Measurements from ENCODE around the gene KDM7A.

- TF ChIP-seq, protein P1, sequence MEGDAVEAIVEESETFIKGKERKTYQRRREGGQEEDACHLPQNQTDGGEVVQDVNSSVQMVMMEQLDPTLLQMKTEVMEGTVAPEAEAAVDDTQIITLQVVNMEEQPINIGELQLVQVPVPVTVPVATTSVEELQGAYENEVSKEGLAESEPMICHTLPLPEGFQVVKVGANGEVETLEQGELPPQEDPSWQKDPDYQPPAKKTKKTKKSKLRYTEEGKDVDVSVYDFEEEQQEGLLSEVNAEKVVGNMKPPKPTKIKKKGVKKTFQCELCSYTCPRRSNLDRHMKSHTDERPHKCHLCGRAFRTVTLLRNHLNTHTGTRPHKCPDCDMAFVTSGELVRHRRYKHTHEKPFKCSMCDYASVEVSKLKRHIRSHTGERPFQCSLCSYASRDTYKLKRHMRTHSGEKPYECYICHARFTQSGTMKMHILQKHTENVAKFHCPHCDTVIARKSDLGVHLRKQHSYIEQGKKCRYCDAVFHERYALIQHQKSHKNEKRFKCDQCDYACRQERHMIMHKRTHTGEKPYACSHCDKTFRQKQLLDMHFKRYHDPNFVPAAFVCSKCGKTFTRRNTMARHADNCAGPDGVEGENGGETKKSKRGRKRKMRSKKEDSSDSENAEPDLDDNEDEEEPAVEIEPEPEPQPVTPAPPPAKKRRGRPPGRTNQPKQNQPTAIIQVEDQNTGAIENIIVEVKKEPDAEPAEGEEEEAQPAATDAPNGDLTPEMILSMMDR (IDR thresholded peaks at IDR 0.05): no peak
- TF ChIP-seq ATF3 (CRISPR knock-in tag; conservative IDR thresholded peaks at IDR 0.05) (no peak), ZNF671 (CRISPR knock-in tag; IDR thresholded peaks at IDR 0.05) (no peak), NFE2L1 (CRISPR knock-in tag; IDR thresholded peaks at IDR 0.05) (no peak), GABPB1 (CRISPR knock-in tag; IDR thresholded peaks at IDR 0.05) (no peak), ZNF121 (CRISPR knock-in tag; IDR thresholded peaks at IDR 0.05) (no peak)
- TF ChIP-seq, protein P2, sequence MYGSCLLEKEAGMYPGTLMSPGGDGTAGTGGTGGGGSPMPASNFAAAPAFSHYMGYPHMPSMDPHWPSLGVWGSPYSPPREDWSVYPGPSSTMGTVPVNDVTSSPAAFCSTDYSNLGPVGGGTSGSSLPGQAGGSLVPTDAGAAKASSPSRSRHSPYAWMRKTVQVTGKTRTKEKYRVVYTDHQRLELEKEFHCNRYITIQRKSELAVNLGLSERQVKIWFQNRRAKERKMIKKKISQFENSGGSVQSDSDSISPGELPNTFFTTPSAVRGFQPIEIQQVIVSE (CRISPR knock-in tag; IDR thresholded peaks at IDR 0.05; ENCODE audit: borderline replicate concordance): no peak
Measured at GRCh38 chr7:140045697-140046096, 131.1 kb downstream of the KDM7A start.
